Smooth muscle cell of the brain vasculature (primary cell): ENCODE results near the gene NHERF2.

ENCODE experiments used
- DNase-seq: peaks from one replicate; pipeline ENCODE4 v3.0.0-alpha.2; 2012; ENCODE audit warnings: low read depth, low spot score

The NHERF2 gene

GRCh38 chr16:2026461-2027023, at the start of gene NHERF2:
Gene NHERF2, plus strand, starts transcription at chr16:2026902. Its CDS starts 104 bp downstream, at chr16:2027006.
- no peak for DNase-seq

GRCh38 chr16:1976951-1977874, 49.5 kb upstream of the NHERF2 start:
- DNase-seq = no peak

DNA sequence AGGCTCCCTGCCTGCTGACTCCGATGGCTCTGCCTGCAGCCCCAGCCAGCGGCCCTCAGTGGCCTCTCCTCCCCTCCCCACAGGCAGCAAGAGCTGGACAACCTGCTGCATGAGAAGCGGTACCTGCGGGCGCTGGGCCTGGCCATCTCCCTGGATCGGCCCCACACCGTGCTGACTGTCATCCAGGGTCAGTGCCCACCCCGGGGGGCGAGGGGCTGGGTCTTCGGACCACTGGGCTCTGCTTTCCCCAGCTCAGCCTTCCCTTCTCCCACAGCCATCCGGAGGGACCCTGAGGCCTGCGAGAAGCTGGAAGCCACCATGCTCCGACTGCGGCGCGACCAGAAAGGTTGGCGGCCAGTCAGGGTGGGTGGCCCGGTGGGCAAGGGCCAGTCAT, 48.8 kb upstream of the NHERF2 start:
- no peak for DNase-seq

- no peak for DNase-seq
These were observed 48.1 kb upstream of the NHERF2 start for GRCh38 chr16:1978476-1979120.

- no peak for DNase-seq
These were observed 47.3 kb upstream of the NHERF2 start for GRCh38 chr16:1979271-1980029.

GRCh38 chr16:1980030-1980769, 46.5 kb upstream of the NHERF2 start:
- no peak for DNase-seq

- no peak for DNase-seq
These were observed 46.0 kb upstream of the NHERF2 start for GRCh38 chr16:1980770-1981087.

DNA sequence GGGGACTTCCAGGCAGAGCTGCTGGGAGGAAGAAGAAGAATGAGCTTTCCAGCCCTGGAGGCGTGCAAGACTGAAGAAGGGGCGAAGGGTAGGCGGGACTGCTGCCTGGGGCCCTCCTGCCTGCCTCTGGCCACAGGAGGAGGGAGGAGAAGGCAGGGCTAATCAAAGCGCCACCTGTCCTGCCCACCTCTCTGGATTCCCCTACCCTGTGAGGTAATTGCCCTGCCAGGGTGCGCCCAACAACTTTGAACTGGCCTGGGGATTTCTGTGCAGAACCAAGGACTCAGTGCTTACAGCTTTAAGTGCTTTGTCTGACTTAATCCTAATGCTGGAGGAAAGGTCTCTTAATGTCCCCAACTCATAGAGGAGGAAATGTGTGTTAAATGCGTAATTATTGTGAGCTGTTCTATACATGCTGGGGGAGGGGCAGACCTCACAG, 45.3 kb upstream of the NHERF2 start, which contains the start of gene NOXO1:
TSS of gene NOXO1 (minus strand) at position 72 of the 439 bp plus-strand sequence. CDS start 290 bp downstream, outside the sequence.
- no peak for DNase-seq

DNA sequence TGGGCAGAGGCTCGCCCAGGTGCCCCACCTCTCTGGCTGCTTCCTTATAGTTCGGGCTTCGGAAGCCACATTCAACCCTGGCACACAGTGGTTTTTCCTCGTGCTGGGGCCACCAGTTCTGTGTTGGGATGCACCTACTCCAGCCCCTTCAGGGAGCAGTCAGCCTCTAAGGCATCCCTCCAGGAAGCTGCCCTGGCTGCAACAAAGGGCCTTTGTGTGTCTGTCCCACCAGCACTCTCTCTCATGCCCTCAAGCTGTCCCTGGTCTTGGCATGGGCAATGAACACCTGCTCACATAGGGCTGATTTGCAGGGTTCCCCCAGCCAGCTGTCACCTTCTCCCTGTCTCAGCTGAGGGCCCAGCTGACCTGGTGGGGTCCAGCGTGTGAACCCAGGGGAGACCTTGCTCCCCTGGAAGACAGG, 44.7 kb upstream of the NHERF2 start:
- DNase-seq = no peak

GRCh38 chr16:1982991-1983543, 43.6 kb upstream of the NHERF2 start:
- DNase-seq = no peak

DNA sequence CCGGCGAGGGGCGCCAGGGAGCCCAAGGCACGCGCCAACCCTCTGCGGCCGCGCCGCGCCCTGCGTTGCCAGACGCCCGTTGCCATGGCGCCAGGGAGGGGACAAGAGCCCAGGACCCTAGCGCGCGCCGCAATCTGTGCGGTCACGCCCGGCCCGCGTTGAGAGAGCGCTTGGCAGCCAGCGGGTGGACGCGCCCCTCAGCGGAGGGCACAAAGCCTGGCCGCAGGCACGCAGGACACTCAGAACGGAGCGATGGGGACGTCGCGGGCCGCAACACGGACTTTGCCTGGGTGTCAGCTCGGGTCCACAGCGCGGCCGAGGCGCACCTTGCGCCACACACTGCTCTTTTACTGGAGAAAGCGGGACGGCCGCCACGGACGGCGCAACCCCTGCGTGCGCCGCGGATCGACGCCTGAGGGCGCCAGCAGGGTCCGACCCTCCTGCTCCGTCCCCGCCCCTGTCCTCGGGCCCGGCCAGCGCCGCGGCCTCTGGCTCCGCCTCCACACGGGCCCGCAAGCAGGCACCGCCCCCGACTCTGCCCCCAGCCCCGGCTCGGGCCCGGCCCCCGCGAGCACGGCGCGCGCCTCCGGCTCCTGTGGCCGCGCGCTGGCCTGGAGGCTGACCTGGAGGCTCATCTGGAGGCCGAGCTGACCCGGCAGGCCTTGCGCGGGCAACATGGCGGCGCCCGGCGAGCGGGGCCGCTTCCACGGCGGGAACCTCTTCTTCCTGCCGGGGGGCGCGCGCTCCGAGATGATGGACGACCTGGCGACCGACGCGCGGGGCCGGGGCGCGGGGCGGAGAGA, 43.0 kb upstream of the NHERF2 start, which contains the start of gene GFER:
TSS of gene GFER (plus strand) at position 650 of the 803 bp plus-strand sequence. CDS start at position 676, 26 bp downstream.
- DNase-seq = peak; percentile 68

GRCh38 chr16:1984347-1985225, 42.1 kb upstream of the NHERF2 start:
- no peak for DNase-seq

- no peak for DNase-seq
These were observed 41.1 kb upstream of the NHERF2 start for GRCh38 chr16:1985466-1986150.

DNA sequence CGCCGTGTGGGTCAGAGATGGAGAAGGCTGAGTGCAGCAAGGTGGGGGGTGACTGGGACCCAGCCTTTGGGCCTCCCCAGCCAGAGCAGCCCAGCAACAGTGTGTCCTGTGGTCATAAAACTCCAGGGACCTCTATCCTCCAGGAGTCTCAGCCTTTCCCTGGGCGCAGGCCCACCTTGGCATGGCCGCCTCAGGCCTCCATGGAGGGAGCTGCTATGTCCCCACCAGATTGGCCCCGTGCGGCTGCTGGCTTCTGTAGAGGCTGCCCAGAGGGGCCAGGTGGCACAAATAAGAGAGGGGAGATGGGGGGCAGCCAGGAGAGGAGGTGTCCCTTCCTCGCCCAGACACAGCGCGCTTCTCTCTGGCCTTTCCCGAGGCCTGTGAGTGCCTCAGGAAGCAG, 39.5 kb upstream of the NHERF2 start:
- DNase-seq = no peak

DNA sequence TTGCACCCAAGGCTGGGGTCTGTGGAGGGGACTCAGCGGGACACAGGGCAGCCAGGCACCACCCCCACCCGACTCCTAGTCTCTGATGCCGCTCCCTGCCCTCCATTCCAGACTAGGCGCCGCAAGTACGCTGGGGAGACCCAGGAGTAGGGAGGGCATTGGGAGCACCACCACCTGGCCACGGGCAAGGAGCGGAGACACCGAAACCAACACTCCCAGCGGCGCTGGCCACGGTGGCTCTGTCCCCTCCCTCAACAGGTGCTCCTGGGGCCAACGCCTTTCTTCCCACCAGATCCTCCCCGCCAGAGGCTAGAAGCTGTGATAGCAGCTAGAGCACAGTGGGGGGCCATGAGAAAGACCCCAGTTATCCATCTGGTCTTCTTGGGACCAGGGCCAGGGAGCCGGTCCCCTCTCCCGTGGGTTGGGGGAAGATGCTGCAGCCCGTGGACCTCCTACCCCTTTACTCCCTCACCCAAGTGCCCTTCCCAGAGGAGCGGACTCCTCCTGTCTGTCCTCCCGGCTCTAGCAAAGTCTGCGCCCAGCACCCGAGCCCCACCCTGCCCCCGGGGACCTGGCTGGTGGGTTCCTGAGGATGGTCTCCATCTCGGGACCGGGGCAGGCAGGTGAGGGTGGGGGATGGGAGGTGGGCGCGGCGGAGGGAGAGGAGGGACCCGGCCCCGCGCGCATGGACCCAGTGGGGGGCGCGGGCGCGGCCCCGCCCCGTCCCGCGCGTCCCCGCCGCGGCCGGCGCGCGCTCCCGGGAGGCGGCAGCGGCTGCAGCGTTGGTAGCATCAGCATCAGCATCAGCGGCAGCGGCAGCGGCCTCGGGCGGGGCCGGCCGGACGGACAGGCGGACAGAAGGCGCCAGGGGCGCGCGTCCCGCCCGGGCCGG, 37.2 kb upstream of the NHERF2 start, which contains the start of gene SYNGR3:
TSS of gene SYNGR3 (plus strand) at position 762 of the 892 bp plus-strand sequence. CDS start 133 bp downstream, outside the sequence.
- DNase-seq = no peak

DNA sequence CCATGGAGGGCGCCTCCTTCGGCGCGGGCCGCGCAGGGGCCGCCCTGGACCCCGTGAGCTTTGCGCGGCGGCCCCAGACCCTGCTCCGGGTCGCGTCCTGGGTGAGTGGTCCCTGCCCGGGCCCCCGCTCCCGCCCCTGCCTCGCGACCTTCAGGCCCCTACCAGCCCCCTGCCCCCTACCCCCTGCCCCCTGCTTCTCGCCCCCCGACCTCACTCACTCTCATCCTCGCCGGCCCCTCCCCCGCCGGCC, 36.7 kb upstream of the NHERF2 start:
- DNase-seq = no peak
